ENCODE data around the gene FOXR1. TPM values are rescaled to one million over a fixed set of nuclear protein-coding genes. Genes with fewer than 3 reads are reported as not detected.

FOXR1 gene
- total RNA-seq, 1 donor from 2014 or later: not detected

- Histone ChIP-seq H3K9me3 (no peaks in the 10 kb centered on the region), H3K27me3 (no peaks in the 10 kb centered on the region), H3K27ac (no peak overlapping the region), H3K36me3 (no peaks in the 10 kb centered on the region), H3K4me3 (no peak overlapping the region), H3K4me1 (no peaks in the 10 kb centered on the region)
- TF ChIP-seq CTCF (IDR thresholded peaks at IDR 0.05): no peak
- intact Hi-C loops (cut with DNase I): no loop called here
- no peak for DNase-seq (ENCODE audit: low spot score in 2 of 2)
These were observed 32.8 kb upstream of the FOXR1 start for GRCh38 chr11:118938491-118939403.

- Histone ChIP-seq H3K4me1 (no peaks in the 10 kb centered on the region), H3K27me3 (no peaks in the 10 kb centered on the region), H3K4me3 (no peak overlapping the region), H3K9me3 (no peaks in the 10 kb centered on the region), H3K36me3 (no peaks in the 10 kb centered on the region), H3K27ac (no peak overlapping the region)
- intact Hi-C loops (cut with DNase I): no loop called here
- DNase-seq (ENCODE audit: low spot score in 2 of 2): no peak
- no peak for TF ChIP-seq CTCF (IDR thresholded peaks at IDR 0.05)
These were observed 32.1 kb upstream of the FOXR1 start for GRCh38 chr11:118939404-118939915.

GRCh38 chr11:118939953-118940598, 31.5 kb upstream of the FOXR1 start:
- intact Hi-C loops (cut with DNase I): no loop called here
- TF ChIP-seq CTCF (IDR thresholded peaks at IDR 0.05): no peak
- Histone ChIP-seq H3K27me3 (no peaks in the 10 kb centered on the region), H3K4me1 (no peaks in the 10 kb centered on the region), H3K4me3 (no peak overlapping the region), H3K27ac (no peak overlapping the region), H3K36me3 (no peaks in the 10 kb centered on the region), H3K9me3 (no peaks in the 10 kb centered on the region)
- no peak for DNase-seq (ENCODE audit: low spot score in 2 of 2)

- H3K27ac ChIP-seq: no peak overlapping the region
- no peaks in the 10 kb centered on the region for H3K9me3 ChIP-seq
- TF ChIP-seq CTCF (IDR thresholded peaks at IDR 0.05): no peak
- no peaks in the 10 kb centered on the region for H3K27me3 ChIP-seq
- DNase-seq (ENCODE audit: low spot score in 2 of 2): no peak
- H3K36me3 ChIP-seq: no peaks in the 10 kb centered on the region
- H3K4me1 ChIP-seq: no peaks in the 10 kb centered on the region
- intact Hi-C loops (cut with DNase I): no loop called here
- no peak overlapping the region for H3K4me3 ChIP-seq
These were observed 24.5 kb upstream of the FOXR1 start for GRCh38 chr11:118947091-118947490.

- intact Hi-C loops (cut with DNase I): no loop called here
- H3K36me3 ChIP-seq: no peaks in the 10 kb centered on the region
- TF ChIP-seq CTCF (IDR thresholded peaks at IDR 0.05): no peak
- H3K9me3 ChIP-seq: no peaks in the 10 kb centered on the region
- no peak overlapping the region for H3K27ac ChIP-seq
- no peak overlapping the region for H3K4me3 ChIP-seq
- no peaks in the 10 kb centered on the region for H3K27me3 ChIP-seq
- DNase-seq (ENCODE audit: low spot score in 2 of 2): no peak
- no peaks in the 10 kb centered on the region for H3K4me1 ChIP-seq
These were observed 23.6 kb upstream of the FOXR1 start for GRCh38 chr11:118948000-118948399.
